Measurements from ENCODE around the gene CCSER1.

CCSER1 gene

DNA sequence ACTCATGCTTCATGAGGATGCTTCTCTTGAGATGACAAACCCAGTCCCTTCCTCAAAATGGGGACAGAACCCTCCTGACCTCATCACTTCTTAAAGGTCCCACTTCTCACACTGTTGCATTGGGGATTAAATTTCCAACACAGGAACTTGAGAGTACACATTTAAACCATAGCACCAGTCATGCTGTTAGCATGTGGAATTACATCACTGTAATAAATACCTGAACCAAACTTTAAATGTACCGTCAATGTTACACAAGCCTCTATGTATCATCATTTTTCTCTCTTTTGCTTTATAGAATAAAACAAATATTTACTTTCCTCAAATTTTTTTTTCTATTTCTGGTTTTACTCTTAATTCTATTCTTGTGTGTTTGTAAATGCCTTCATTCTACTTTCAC lies 448.2 kb downstream of the CCSER1 start:
- Histone ChIP-seq H3K4me2 (ENCODE audit: low read length) (no peak overlapping the region), H3K27me3 (ENCODE audit: control insufficient read depth, low read length) (no peaks in the 10 kb centered on the region), H3K9me2 (replicated peaks; ENCODE audit: control insufficient read depth, low read length) (no peaks in the 10 kb centered on the region), H3K27ac (ENCODE audit: low read depth, low read length) (no peak overlapping the region), H3F3A (ENCODE audit: control insufficient read depth, insufficient read depth) (no peaks in the 10 kb centered on the region), H3K79me2 (ENCODE audit: control insufficient read depth, low read length) (no peaks in the 10 kb centered on the region), H3K36me3 (ENCODE audit: control insufficient read depth, low read length) (no peaks in the 10 kb centered on the region), H4K20me1 (ENCODE audit: control insufficient read depth, insufficient read depth, low read depth, low read length) (no peaks in the 10 kb centered on the region), H3K9me3 (ENCODE audit: control insufficient read depth, insufficient read depth, low read length) (no peaks in the 10 kb centered on the region; the same call in 1 of the 2 replicates), H3K4me3 (ENCODE audit: low read length) (no peak overlapping the region), H3K4me1 (ENCODE audit: control insufficient read depth, low read length) (no peaks in the 10 kb centered on the region)
- TF ChIP-seq CTCF (IDR thresholded peaks at IDR 0.05; ENCODE audit: low read depth, low read length, poor library complexity, severe bottlenecking) (no peak), EZH2phosphoT487 (IDR thresholded peaks at IDR 0.05; ENCODE audit: borderline replicate concordance, low read length) (no peak)

GRCh38 chr4:90580326-90580725 lies 453.1 kb downstream of the CCSER1 start:
- no peaks in the 10 kb centered on the region for H3K27me3 ChIP-seq (ENCODE audit: control insufficient read depth, low read length)
- no peaks in the 10 kb centered on the region for H3K4me1 ChIP-seq (ENCODE audit: control insufficient read depth, low read length)
- TF ChIP-seq EZH2phosphoT487 (IDR thresholded peaks at IDR 0.05; ENCODE audit: borderline replicate concordance, low read length) (no peak), CTCF (IDR thresholded peaks at IDR 0.05; ENCODE audit: low read depth, low read length, poor library complexity, severe bottlenecking) (no peak)
- H3K9me2 ChIP-seq (replicated peaks; ENCODE audit: control insufficient read depth, low read length), result no peaks in the 10 kb centered on the region
- H3F3A ChIP-seq (ENCODE audit: control insufficient read depth, insufficient read depth), result no peaks in the 10 kb centered on the region
- no peaks in the 10 kb centered on the region for H3K79me2 ChIP-seq (ENCODE audit: control insufficient read depth, low read length)
- H3K4me3 ChIP-seq (ENCODE audit: low read length), result no peak overlapping the region
- no peaks in the 10 kb centered on the region for H4K20me1 ChIP-seq (ENCODE audit: control insufficient read depth, insufficient read depth, low read depth, low read length)
- no peak overlapping the region for H3K4me2 ChIP-seq (ENCODE audit: low read length)
- H3K27ac ChIP-seq (ENCODE audit: low read depth, low read length), result no peak overlapping the region
- H3K36me3 ChIP-seq (ENCODE audit: control insufficient read depth, low read length), result no peaks in the 10 kb centered on the region
- no peaks in the 10 kb centered on the region for H3K9me3 ChIP-seq (ENCODE audit: control insufficient read depth, insufficient read depth, low read length)

GRCh38 chr4:90582087-90582486 lies 454.9 kb downstream of the CCSER1 start:
- no peaks in the 10 kb centered on the region for H3K27me3 ChIP-seq (ENCODE audit: control insufficient read depth, low read length)

More at GRCh38 chr4:90582087-90582486, 454.9 kb downstream of the CCSER1 start:
- Histone ChIP-seq H3K36me3 (ENCODE audit: control insufficient read depth, low read length) (no peaks in the 10 kb centered on the region), H3K4me1 (ENCODE audit: control insufficient read depth, low read length) (no peaks in the 10 kb centered on the region), H3K4me3 (ENCODE audit: low read length) (no peak overlapping the region), H3K9me2 (replicated peaks; ENCODE audit: control insufficient read depth, low read length) (no peaks in the 10 kb centered on the region), H3K27ac (ENCODE audit: low read depth, low read length) (no peak overlapping the region), H3K79me2 (ENCODE audit: control insufficient read depth, low read length) (no peaks in the 10 kb centered on the region), H3K4me2 (ENCODE audit: low read length) (no peak overlapping the region), H3F3A (ENCODE audit: control insufficient read depth, insufficient read depth) (no peaks in the 10 kb centered on the region), H3K9me3 (ENCODE audit: control insufficient read depth, insufficient read depth, low read length) (no peaks in the 10 kb centered on the region), H4K20me1 (ENCODE audit: control insufficient read depth, insufficient read depth, low read depth, low read length) (no peaks in the 10 kb centered on the region)
- TF ChIP-seq EZH2phosphoT487 (IDR thresholded peaks at IDR 0.05; ENCODE audit: borderline replicate concordance, low read length) (no peak), CTCF (IDR thresholded peaks at IDR 0.05; ENCODE audit: low read depth, low read length, poor library complexity, severe bottlenecking) (no peak)
